ENCODE measurements around the gene SLC6A8. TPM values are rescaled to one million over a fixed set of nuclear protein-coding genes. Genes with fewer than 3 reads are reported as not detected.
"Not testable (repeated sequence)": the region's sequence is repeated elsewhere in the genome, so short reads cannot be mapped to it uniquely, and the experiment has no call there.

The SLC6A8 gene
- total RNA-seq, 2 donors from 2014 or later, result 1.1 to 26.1 TPM

DNA sequence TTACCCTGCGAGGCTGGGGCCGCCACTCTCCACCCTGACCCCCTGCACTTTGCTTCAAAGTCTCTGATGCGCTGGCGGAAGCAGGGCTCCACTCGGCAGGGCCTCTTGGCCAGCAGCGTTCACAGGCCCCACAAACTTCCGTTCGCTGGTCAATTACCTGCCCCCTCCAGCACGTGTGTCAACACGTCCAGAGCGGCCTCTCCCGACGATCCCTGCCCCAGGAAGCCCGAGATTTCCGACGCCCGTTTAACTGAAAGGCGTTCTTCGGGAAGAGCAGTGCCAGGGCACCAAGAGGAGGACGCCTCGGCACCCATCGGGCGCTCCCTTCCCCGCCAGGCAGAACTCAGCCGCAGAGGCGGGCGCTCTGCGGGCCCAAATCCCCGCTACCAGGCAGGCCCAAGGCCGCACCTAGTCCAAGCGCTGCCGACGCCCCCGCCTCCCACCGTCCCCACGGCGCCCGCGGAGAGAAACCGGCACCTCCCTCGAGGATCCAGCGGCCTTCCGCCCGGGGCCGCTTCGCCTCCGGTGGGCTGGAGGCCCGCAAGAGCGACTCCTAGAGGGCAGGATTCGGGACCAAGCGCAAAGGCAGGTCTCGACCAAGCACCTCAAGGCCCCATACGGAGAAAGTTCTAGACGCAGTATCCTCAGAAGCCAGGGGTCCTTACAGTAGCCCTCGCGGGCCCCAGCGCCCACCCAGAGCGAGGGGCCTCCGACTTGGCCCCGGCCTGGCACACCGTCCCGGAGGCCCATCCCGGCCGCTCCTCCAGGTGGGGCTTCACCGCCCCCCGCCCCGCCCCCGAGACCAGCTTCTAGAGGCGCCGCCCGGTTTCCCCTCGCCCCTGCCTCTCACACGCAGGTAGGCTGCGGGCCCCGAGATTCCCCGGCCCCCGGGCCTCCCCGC lies 35.9 kb downstream of the SLC6A8 start:
- H3K4me1 Mint-ChIP-seq, result peaks cover 5% of the 10 kb centered on the region
- no peaks in the 10 kb centered on the region for H3K9me3 Mint-ChIP-seq
- H3K27me3 Mint-ChIP-seq, result no peaks in the 10 kb centered on the region
- peak overlapping the region; percentile 86 for H3K4me3 Mint-ChIP-seq
- peak overlapping the region; percentile 83 for H3K27ac Mint-ChIP-seq
- H3K36me3 Mint-ChIP-seq (ENCODE audit: low read depth), result peaks cover 43% of the 10 kb centered on the region
- ATAC-seq (replicated peaks), result peak; percentile 44

GRCh38 chrX:153724252-153725038 lies 36.7 kb downstream of the SLC6A8 start, which contains the start of the genes ABCD1 and BCAP31:
ABCD1 (plus strand) TSS chrX:153724856; CDS start chrX:153725267, 411 bp downstream.
BCAP31 (minus strand) TSS chrX:153724387; CDS start chrX:153723244, 1,143 bp downstream.
- peak within 1 kb of the TSS; percentile 86 for H3K4me3 Mint-ChIP-seq
- H3K4me1 Mint-ChIP-seq, result peaks cover 5% of the 10 kb centered on the region
- ATAC-seq (replicated peaks), result peak; percentile 77
- peak within 1 kb of the TSS; percentile 83 for H3K27ac Mint-ChIP-seq
- peaks cover 35% of the 10 kb centered on the region for H3K36me3 Mint-ChIP-seq (ENCODE audit: low read depth)
- no peaks in the 10 kb centered on the region for H3K27me3 Mint-ChIP-seq
- H3K9me3 Mint-ChIP-seq, result no peaks in the 10 kb centered on the region

DNA sequence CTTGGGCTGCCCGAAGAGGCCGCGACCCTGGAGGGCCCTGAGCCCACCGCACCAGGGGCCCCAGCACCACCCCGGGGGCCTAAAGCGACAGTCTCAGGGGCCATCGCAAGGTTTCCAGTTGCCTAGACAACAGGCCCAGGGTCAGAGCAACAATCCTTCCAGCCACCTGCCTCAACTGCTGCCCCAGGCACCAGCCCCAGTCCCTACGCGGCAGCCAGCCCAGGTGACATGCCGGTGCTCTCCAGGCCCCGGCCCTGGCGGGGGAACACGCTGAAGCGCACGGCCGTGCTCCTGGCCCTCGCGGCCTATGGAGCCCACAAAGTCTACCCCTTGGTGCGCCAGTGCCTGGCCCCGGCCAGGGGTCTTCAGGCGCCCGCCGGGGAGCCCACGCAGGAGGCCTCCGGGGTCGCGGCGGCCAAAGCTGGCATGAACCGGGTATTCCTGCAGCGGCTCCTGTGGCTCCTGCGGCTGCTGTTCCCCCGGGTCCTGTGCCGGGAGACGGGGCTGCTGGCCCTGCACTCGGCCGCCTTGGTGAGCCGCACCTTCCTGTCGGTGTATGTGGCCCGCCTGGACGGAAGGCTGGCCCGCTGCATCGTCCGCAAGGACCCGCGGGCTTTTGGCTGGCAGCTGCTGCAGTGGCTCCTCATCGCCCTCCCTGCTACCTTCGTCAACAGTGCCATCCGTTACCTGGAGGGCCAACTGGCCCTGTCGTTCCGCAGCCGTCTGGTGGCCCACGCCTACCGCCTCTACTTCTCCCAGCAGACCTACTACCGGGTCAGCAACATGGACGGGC lies 37.5 kb downstream of the SLC6A8 start:
- Mint-ChIP-seq H3K27ac (no peak overlapping the region), H3K27me3 (no peaks in the 10 kb centered on the region), H3K36me3 (ENCODE audit: low read depth) (peaks cover 28% of the 10 kb centered on the region), H3K4me3 (peak overlapping the region; percentile 86), H3K9me3 (no peaks in the 10 kb centered on the region), H3K4me1 (peaks cover 5% of the 10 kb centered on the region)
- peak; percentile 5 for ATAC-seq (replicated peaks)

DNA sequence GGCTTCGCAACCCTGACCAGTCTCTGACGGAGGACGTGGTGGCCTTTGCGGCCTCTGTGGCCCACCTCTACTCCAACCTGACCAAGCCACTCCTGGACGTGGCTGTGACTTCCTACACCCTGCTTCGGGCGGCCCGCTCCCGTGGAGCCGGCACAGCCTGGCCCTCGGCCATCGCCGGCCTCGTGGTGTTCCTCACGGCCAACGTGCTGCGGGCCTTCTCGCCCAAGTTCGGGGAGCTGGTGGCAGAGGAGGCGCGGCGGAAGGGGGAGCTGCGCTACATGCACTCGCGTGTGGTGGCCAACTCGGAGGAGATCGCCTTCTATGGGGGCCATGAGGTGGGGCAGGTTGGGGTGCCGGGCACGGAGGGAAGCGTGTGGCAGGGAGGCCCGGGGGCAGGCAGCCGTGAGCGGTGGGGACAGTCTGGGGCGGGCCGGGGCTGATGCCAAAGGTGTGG lies 38.1 kb downstream of the SLC6A8 start:
- H3K27me3 Mint-ChIP-seq, result no peaks in the 10 kb centered on the region
- H3K9me3 Mint-ChIP-seq, result no peaks in the 10 kb centered on the region
- no peak overlapping the region for H3K27ac Mint-ChIP-seq
- peak overlapping the region; percentile 72 for H3K4me3 Mint-ChIP-seq
- H3K4me1 Mint-ChIP-seq, result peaks cover 8% of the 10 kb centered on the region
- peaks cover 22% of the 10 kb centered on the region for H3K36me3 Mint-ChIP-seq (ENCODE audit: low read depth)
- no peak for ATAC-seq (replicated peaks)

DNA sequence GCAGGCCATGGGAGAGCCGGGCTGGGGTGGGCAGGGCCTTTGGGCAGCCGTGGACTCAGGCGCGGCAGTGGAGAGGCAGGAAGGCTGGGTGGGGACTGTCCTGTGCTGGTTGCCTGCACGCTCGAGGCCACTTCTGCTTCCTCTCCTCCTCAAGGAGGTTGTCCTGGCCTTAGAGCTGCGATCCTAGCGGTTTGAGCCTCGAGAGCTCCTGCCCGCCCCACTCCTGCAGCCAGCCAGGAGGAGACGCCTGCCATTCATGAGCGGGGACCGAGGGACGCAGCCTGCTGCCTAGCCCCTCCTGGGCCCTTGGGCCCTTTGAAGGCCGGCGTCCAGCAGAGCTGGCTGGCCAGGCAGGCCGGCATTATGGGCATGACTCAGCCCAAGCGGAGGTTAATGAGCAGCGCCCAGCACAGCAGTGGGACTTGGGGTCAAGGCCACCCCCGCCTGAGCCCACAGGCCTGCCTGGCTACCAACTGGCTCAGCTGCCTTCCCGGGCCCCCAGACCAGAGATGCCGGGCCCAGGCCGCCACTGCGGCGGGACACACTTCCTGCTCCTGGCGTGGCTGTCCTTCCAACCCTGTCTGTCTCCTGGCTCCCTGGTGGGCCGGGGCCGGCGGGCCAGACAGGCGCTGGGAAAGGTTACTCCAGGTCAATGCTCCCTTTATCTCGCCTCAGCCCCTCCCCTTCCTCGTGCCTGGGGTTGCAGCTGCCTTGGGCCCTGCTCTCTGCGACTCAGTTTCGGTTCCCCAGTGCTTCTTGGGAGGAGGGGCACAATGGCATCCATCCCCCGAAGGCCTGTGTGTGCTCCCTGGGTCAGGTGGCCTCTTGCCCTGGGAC lies 38.8 kb downstream of the SLC6A8 start:
- H3K27me3 Mint-ChIP-seq, result no peaks in the 10 kb centered on the region
- H3K36me3 Mint-ChIP-seq (ENCODE audit: low read depth), result peaks cover 19% of the 10 kb centered on the region
- peaks cover 15% of the 10 kb centered on the region for H3K4me1 Mint-ChIP-seq
- H3K4me3 Mint-ChIP-seq, result peak overlapping the region; percentile 72
- no peak overlapping the region for H3K27ac Mint-ChIP-seq
- ATAC-seq (replicated peaks), result no peak
- no peaks in the 10 kb centered on the region for H3K9me3 Mint-ChIP-seq

DNA sequence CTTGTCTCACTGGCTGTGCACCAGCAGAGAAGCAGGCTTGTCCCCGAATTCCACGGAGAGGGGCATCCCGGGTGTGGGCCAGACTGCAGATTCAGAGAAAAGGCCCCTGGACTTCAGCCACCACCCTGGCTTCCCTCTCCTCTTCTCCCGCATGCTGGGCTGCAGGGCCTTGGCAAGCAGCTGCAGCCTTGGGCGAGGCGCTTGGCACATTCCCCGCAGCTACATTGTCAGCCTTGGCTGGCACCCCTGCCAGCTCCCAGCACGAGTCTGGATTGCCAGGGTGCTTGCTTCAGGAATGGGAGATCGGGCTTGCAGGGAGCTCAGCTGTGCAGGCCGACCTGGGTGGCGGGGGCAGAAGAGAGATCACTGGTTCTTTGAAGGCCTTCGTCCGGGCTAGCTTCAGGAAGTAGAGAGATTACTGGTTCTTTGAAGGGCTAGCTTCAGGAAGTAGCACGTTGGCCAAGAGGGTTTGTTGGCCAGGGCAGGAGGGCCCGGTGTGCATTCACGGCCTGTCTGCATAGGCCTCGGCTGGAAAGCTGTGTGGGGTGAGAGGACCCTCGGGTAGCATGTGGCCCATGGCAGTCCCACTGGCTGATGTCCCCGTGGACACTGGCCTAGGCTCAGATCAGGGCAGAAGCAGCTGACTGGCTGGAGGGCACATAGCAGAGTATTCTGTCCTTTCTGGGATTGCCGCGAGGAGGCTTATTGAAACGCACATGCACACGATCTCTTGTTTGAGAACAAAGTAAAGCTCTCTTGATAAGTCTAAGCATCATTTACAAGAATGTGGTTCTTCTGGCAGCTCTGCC lies 39.6 kb downstream of the SLC6A8 start:
- Mint-ChIP-seq H3K4me1 (peaks cover 15% of the 10 kb centered on the region), H3K27me3 (no peaks in the 10 kb centered on the region), H3K36me3 (ENCODE audit: low read depth) (peaks cover 12% of the 10 kb centered on the region), H3K27ac (no peak overlapping the region), H3K9me3 (no peaks in the 10 kb centered on the region), H3K4me3 (peak overlapping the region; percentile 72)
- no peak for ATAC-seq (replicated peaks)

DNA sequence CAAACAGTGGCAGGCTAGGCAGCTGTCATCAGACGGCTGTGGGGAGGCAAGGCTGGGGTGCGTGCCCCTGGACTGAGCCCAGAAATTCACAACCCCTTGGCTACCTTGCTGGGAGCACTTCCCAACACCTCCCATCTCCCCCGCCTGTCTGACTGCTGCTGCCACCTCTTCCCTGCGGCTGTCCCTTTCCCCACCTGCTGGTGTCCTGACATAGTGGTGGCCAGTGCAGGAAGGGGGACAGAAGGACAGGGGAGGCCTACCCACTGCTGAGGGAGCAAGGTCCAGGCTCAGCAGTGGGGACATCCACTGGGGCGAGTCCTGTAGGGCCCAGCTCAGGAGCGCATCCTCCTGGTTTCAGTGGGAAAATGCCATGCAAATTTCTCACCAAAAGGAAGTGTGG lies 40.4 kb downstream of the SLC6A8 start:
- Mint-ChIP-seq H3K36me3 (ENCODE audit: low read depth) (peaks cover 4% of the 10 kb centered on the region), H3K4me3 (no peak overlapping the region), H3K27me3 (no peaks in the 10 kb centered on the region), H3K9me3 (no peaks in the 10 kb centered on the region), H3K27ac (no peak overlapping the region), H3K4me1 (peaks cover 15% of the 10 kb centered on the region)
- ATAC-seq (replicated peaks), result no peak

- H3K27ac Mint-ChIP-seq, result no peak overlapping the region
- H3K9me3 Mint-ChIP-seq, result no peaks in the 10 kb centered on the region
- ATAC-seq (replicated peaks), result no peak
- peaks cover 15% of the 10 kb centered on the region for H3K4me1 Mint-ChIP-seq
- no peaks in the 10 kb centered on the region for H3K27me3 Mint-ChIP-seq
- H3K4me3 Mint-ChIP-seq, result no peak overlapping the region
- H3K36me3 Mint-ChIP-seq (ENCODE audit: low read depth), result no peaks in the 10 kb centered on the region
Measured at GRCh38 chrX:153728951-153729631, 41.4 kb downstream of the SLC6A8 start.

DNA sequence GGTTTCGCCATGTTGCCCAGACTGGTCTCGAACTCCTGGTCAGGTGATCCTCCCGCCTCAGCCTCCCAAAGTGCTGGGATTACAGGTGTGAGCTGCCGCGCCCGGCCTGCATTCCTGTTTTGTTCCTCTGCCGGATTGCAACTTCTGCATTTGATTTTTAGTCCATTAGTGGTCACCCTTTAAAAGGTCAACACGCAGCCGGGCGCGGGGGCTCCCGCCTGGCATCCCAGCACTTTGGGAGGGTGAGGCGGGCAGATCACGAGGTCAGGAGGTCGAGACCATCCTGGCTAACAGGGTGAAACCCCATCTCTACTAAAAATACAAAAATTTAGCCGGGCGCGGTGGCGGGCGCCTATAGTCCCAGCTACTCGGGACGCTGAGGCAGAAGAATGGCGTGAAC lies 42.4 kb downstream of the SLC6A8 start:
- H3K4me1 Mint-ChIP-seq, result peaks cover 21% of the 10 kb centered on the region
- H3K27me3 Mint-ChIP-seq; H3K36me3 Mint-ChIP-seq (ENCODE audit: low read depth): not testable (repeated sequence)

GRCh38 chrX:153731117-153731844 lies 43.6 kb downstream of the SLC6A8 start:
- no peaks in the 10 kb centered on the region for H3K36me3 Mint-ChIP-seq (ENCODE audit: low read depth)
- H3K4me1 Mint-ChIP-seq, result peaks cover 27% of the 10 kb centered on the region
- peak; percentile 34 for ATAC-seq (replicated peaks)
- peak overlapping the region; percentile 75 for H3K27ac Mint-ChIP-seq
- H3K9me3 Mint-ChIP-seq, result no peaks in the 10 kb centered on the region
- H3K27me3 Mint-ChIP-seq, result no peaks in the 10 kb centered on the region
- H3K4me3 Mint-ChIP-seq, result peak overlapping the region; percentile 55

More for the DNA sequence above, 42.4 kb downstream of the SLC6A8 start:
- H3K27ac Mint-ChIP-seq; ATAC-seq (replicated peaks); H3K4me3 Mint-ChIP-seq; H3K9me3 Mint-ChIP-seq: not testable (repeated sequence)

- H3K27ac Mint-ChIP-seq, result peak overlapping the region; percentile 75
- no peaks in the 10 kb centered on the region for H3K27me3 Mint-ChIP-seq
- H3K4me1 Mint-ChIP-seq, result peaks cover 27% of the 10 kb centered on the region
- no peaks in the 10 kb centered on the region for H3K36me3 Mint-ChIP-seq (ENCODE audit: low read depth)
- ATAC-seq (replicated peaks), result peak; percentile 32
- H3K9me3 Mint-ChIP-seq, result no peaks in the 10 kb centered on the region
- peak overlapping the region; percentile 55 for H3K4me3 Mint-ChIP-seq
Measured at GRCh38 chrX:153731845-153732215, 44.1 kb downstream of the SLC6A8 start.

DNA sequence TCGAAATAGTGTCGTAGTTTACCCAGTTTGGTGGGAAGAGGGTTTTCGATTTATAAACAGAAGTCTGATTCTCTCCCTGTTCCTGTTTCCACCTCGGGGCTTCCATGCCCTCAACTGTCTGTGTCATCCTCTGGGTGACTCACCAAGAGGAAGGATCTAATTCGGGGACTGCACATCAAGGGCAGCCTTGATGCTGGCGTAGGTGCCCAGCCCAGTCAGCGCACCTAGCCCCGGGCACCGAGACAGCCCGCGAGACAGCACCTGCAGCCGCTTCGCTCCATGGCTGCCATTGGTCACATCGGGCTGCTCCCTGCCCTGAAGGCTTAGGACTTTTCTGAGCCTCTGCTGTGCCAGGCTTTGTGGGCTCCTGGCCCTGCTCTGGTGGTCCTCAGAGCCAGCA lies 44.7 kb downstream of the SLC6A8 start:
- no peaks in the 10 kb centered on the region for H3K9me3 Mint-ChIP-seq
- H3K27me3 Mint-ChIP-seq, result no peaks in the 10 kb centered on the region
- peaks cover 27% of the 10 kb centered on the region for H3K4me1 Mint-ChIP-seq
- peak overlapping the region; percentile 55 for H3K4me3 Mint-ChIP-seq
- ATAC-seq (replicated peaks), result no peak
- peak overlapping the region; percentile 75 for H3K27ac Mint-ChIP-seq
- no peaks in the 10 kb centered on the region for H3K36me3 Mint-ChIP-seq (ENCODE audit: low read depth)
